Mammary epithelial cell (primary cell): Measurements from ENCODE around the gene PRPF39.

Source experiments
- CTCF ChIP-seq, 2 donors: IDR thresholded peaks in 1 of 2; conservative IDR thresholded peaks in 1 of 2; 2 replicates each; pipeline ENCODE4 v1.5.1; 2011 to 2012; ENCODE audit warnings: inconsistent platforms in 2 of 2, low read length in 2 of 2, mild to moderate bottlenecking in 2 of 2, control low read depth in 1 of 2, low read depth in 1 of 2; ENCODE audit not compliant: insufficient read depth in 1 of 2; ENCODE audit errors: extremely low read depth in 1 of 2
- EZH2 ChIP-seq: IDR thresholded peaks from 2 replicates; pipeline ENCODE4 v1.6.1; 2012; ENCODE audit warnings: low read length, inconsistent platforms, borderline replicate concordance

- TF ChIP-seq CTCF (conservative IDR thresholded peaks at IDR 0.05 in 1 of 2, IDR thresholded peaks at IDR 0.05 in 1 of 2; ENCODE audit: extremely low read depth in 1 of 2, insufficient read depth in 1 of 2, low read depth in 1 of 2, low read length in 2 of 2) (no peak), EZH2 (no peak)
Observed at GRCh38 chr14:45038865-45039264, 45.1 kb upstream of the PRPF39 start.
